ENCODE results near the gene IL12A. TPM values are rescaled to one million over a fixed set of nuclear protein-coding genes. Genes with fewer than 3 reads are reported as not detected.

The IL12A gene
- total RNA-seq, 1 experiment from 2014 or later = not detected

- Histone ChIP-seq H3K9me3 (ENCODE audit: control insufficient read depth, insufficient read depth, low read depth, low read length) (no peaks in the 10 kb centered on the region), H3K4me1 (ENCODE audit: control insufficient read depth, insufficient read depth, low read length) (no peaks in the 10 kb centered on the region), H3K4me3 (ENCODE audit: low read depth in 2 of 2, low read length in 2 of 2) (no peak overlapping the region), H3K27me3 (ENCODE audit: control insufficient read depth, insufficient read depth, low read length) (no peaks in the 10 kb centered on the region), H3K36me3 (ENCODE audit: control insufficient read depth, insufficient read depth, low read length) (no peaks in the 10 kb centered on the region), H3K27ac (ENCODE audit: low read length) (no peak overlapping the region)
- TF ChIP-seq REST (IDR thresholded peaks at IDR 0.05; ENCODE audit: insufficient read depth in 1 of 2, low read depth in 2 of 2, low read length in 1 of 2) = no peak
- TF ChIP-seq SIN3A (IDR thresholded peaks at IDR 0.05; ENCODE audit: borderline replicate concordance, insufficient read depth, low read depth, low read length) = no peak
- no peak for TF ChIP-seq CTCF (IDR thresholded peaks at IDR 0.05)
- TF ChIP-seq TCF7L2 (IDR thresholded peaks at IDR 0.05; ENCODE audit: low read depth, low read length) = no peak
- TF ChIP-seq POLR2AphosphoS5 (IDR thresholded peaks at IDR 0.05; ENCODE audit: low read depth, low read length) = no peak
- ChIA-PET CTCF (no interaction called here), POLR2A (no interaction called here)
- in situ Hi-C loops (cut with HindIII; ENCODE audit: low pct_unique_long_range_greater_than_20kb, low sequenced_read_pairs) (no loop called here), intact Hi-C loops (cut with micrococcal nuclease; ENCODE audit: unreplicated experiment) (no loop called here)
- ATAC-seq (no peak), DNase-seq (ENCODE audit: low read depth, low spot score) (no peak)
- BruUV-seq (replicated peaks) = no TSS peak
Observed at GRCh38 chr3:159995091-159995490, 6.5 kb downstream of the IL12A start.

GRCh38 chr3:159996018-159996417 is 7.4 kb downstream of the IL12A start:
- no peak for TF ChIP-seq REST (IDR thresholded peaks at IDR 0.05; ENCODE audit: insufficient read depth in 1 of 2, low read depth in 2 of 2, low read length in 1 of 2)
- TF ChIP-seq TCF7L2 (IDR thresholded peaks at IDR 0.05; ENCODE audit: low read depth, low read length) = no peak
- TF ChIP-seq SIN3A (IDR thresholded peaks at IDR 0.05; ENCODE audit: borderline replicate concordance, insufficient read depth, low read depth, low read length) = no peak
- TF ChIP-seq CTCF (IDR thresholded peaks at IDR 0.05) = no peak
- no peak for TF ChIP-seq POLR2AphosphoS5 (IDR thresholded peaks at IDR 0.05; ENCODE audit: low read depth, low read length)
- intact Hi-C loops (cut with micrococcal nuclease; ENCODE audit: unreplicated experiment) = no loop called here
- Histone ChIP-seq H3K27me3 (ENCODE audit: control insufficient read depth, insufficient read depth, low read length) (no peaks in the 10 kb centered on the region), H3K27ac (ENCODE audit: low read length) (no peak overlapping the region), H3K9me3 (ENCODE audit: control insufficient read depth, insufficient read depth, low read depth, low read length) (no peaks in the 10 kb centered on the region), H3K4me3 (ENCODE audit: low read depth in 2 of 2, low read length in 2 of 2) (no peak overlapping the region), H3K36me3 (ENCODE audit: control insufficient read depth, insufficient read depth, low read length) (no peaks in the 10 kb centered on the region), H3K4me1 (ENCODE audit: control insufficient read depth, insufficient read depth, low read length) (no peaks in the 10 kb centered on the region)
- ChIA-PET POLR2A (no interaction called here), CTCF (no interaction called here)
- BruUV-seq (replicated peaks) = no TSS peak
- DNase-seq (ENCODE audit: low read depth, low spot score) (no peak), ATAC-seq (no peak)
- in situ Hi-C loops (cut with HindIII; ENCODE audit: low pct_unique_long_range_greater_than_20kb, low sequenced_read_pairs) = no loop called here

Data from Panc1 (cell line).